Activated T-helper 1 cell treated with anti-CD3 and anti-CD28 coated beads, Interleukin-12 subunit alpha, Interleukin-12 subunit beta, Interleukin-2, Interleukin-4 antibody, amounts not matched to agents 30 ng/mL and 10 ng/mL and 1 ng/mL, durations not matched to agents 14 hours and 24 hours and 36 hours (primary cell): ENCODE results near the gene OCSTAMP. TPM values are rescaled to one million over a fixed set of nuclear protein-coding genes. Genes with fewer than 3 reads are reported as not detected.

Source experiments
- DNase-seq: peaks from one replicate; pipeline ENCODE4 v3.0.0; 2021; ENCODE audit warnings: low spot score
- H3K27ac Mint-ChIP-seq: one replicate; pipeline ENCODE4 v1.8.0; 2021; ENCODE audit warnings: mild to moderate bottlenecking, mixed read lengths
- H3K27me3 Mint-ChIP-seq: one replicate; pipeline ENCODE4 v1.8.0; 2022; ENCODE audit warnings: mild to moderate bottlenecking, moderate library complexity, mixed read lengths; ENCODE audit not compliant: insufficient read depth
- H3K36me3 Mint-ChIP-seq: one replicate; pipeline ENCODE4 v1.8.0; 2021; ENCODE audit warnings: low read depth, mixed read lengths
- H3K4me1 Mint-ChIP-seq: one replicate; pipeline ENCODE4 v1.8.0; 2021; ENCODE audit warnings: low read depth, mixed read lengths
- H3K4me3 Mint-ChIP-seq: one replicate; pipeline ENCODE4 v1.8.0; 2021; ENCODE audit warnings: mild to moderate bottlenecking, moderate library complexity, mixed read lengths
- H3K9me3 Mint-ChIP-seq: one replicate; pipeline ENCODE4 v1.8.0; 2021; ENCODE audit warnings: mixed read lengths
- intact Hi-C: fragments of 100-400 bp; cut with micrococcal nuclease; formaldehyde crosslinking; loops from one replicate; pipeline ENCODE4 v1.15.1; 2024
- total RNA-seq: library from RNA; stranded (reverse); gene quantifications from 2 replicates; pipeline ENCODE4 v1.2.3, GENCODE V29; 2022

The OCSTAMP gene
- total RNA-seq, 1 donor from 2014 or later = 0.26 TPM

DNA sequence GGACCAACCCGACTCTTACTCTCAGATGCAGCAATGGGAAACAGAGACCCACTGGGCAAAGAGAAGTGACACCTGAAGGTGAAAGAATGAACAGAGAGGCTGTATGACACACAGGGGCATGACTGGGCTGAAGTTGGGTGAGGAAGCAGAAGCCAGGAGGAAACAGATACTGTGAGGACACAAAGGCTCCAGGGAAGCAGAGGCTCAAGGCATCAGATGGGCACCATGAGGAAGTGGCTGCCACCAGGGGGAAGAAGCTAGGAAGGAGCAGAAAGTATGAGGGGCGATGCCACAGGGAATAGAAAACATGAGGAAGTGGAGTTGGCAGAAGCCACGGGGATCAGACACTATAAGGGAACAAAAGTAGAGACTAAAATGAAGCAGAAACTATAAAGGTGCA is 30.9 kb upstream of the OCSTAMP start:
- Mint-ChIP-seq H3K27ac (no peak overlapping the region), H3K4me1 (peaks cover under 1% of the 10 kb centered on the region), H3K9me3 (no peaks in the 10 kb centered on the region), H3K27me3 (peaks cover 29% of the 10 kb centered on the region), H3K36me3 (no peaks in the 10 kb centered on the region), H3K4me3 (no peak overlapping the region)
- intact Hi-C loops = no loop called here
- no peak for DNase-seq

GRCh38 chr20:46580613-46581205 is 30.3 kb upstream of the OCSTAMP start:
- Mint-ChIP-seq H3K4me3 (no peak overlapping the region), H3K27me3 (peaks cover 32% of the 10 kb centered on the region), H3K4me1 (peaks cover 8% of the 10 kb centered on the region), H3K9me3 (no peaks in the 10 kb centered on the region), H3K36me3 (no peaks in the 10 kb centered on the region), H3K27ac (no peak overlapping the region)
- DNase-seq = no peak
- intact Hi-C loops = no loop called here

GRCh38 chr20:46578745-46579144 is 28.3 kb upstream of the OCSTAMP start:
- Mint-ChIP-seq H3K4me1 (peaks cover 9% of the 10 kb centered on the region), H3K27ac (no peak overlapping the region), H3K9me3 (no peaks in the 10 kb centered on the region), H3K27me3 (peaks cover 26% of the 10 kb centered on the region), H3K36me3 (no peaks in the 10 kb centered on the region), H3K4me3 (no peak overlapping the region)
- intact Hi-C loops = no loop called here
- no peak for DNase-seq

DNA sequence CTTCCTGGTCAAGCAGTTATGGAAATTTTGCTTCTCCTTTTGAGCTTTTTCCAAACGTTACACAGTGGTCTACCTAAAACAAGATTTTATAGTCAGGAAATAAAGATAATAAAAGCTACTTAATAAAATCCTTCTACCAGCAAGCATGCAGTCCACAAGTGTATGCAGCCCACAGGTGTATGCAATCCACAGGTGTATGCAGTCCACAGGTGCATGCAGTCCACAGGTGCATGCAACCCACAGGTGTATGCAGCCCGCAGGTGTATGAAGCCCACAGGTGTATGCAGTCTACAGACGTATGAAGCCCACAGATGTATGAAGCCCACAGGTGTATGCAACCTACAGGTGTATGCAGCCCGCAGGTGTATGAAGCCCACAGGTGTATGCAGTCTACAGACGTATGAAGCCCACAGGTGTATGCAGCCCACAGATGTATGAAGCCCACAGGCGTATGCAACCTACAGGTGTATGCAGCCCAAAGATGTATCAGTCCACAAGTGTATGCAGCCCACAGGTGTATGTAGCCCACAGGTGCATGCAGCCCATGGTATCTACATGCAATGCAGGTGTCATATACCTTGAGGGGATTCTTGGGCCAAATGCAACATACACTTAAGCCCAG is 26.4 kb upstream of the OCSTAMP start:
- Mint-ChIP-seq H3K27ac (no peak overlapping the region), H3K9me3 (no peaks in the 10 kb centered on the region), H3K27me3 (peaks cover 25% of the 10 kb centered on the region), H3K36me3 (no peaks in the 10 kb centered on the region), H3K4me3 (no peak overlapping the region), H3K4me1 (peaks cover 9% of the 10 kb centered on the region)
- intact Hi-C loops = loop anchor here (1.0 kb wide), 1 partner anchor 24 kb away; no protein-coding TSS in a partner anchor
- no peak for DNase-seq

- DNase-seq = no peak
- no peaks in the 10 kb centered on the region for H3K9me3 Mint-ChIP-seq
- no peak overlapping the region for H3K27ac Mint-ChIP-seq
- intact Hi-C loops = loop anchor here (1.0 kb wide), 1 partner anchor 23 kb away; no protein-coding TSS in a partner anchor
- no peaks in the 10 kb centered on the region for H3K36me3 Mint-ChIP-seq
- H3K4me3 Mint-ChIP-seq = no peak overlapping the region
- peaks cover 30% of the 10 kb centered on the region for H3K27me3 Mint-ChIP-seq
- H3K4me1 Mint-ChIP-seq = peaks cover 9% of the 10 kb centered on the region
These were observed 25.5 kb upstream of the OCSTAMP start for GRCh38 chr20:46575937-46576461.

DNA sequence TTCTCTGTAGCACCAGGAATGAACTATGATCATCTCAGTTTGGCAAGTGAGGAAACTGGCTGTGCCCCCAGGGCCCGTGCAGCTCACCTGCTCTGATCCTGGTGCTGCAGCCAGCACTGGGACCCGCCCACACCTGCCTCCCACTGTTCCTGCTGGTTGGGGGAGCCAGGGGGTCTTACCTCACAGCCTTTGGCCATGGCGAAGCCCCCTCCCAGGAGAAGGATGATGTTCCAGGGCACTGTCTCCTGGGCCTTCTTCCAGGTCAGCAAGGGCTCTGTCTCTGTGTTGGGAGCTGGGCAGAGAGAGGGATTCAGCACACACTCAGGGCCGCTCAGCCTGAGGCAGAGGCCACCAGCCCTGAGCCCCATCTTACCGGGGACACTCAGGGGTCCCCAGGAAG is 24.9 kb upstream of the OCSTAMP start:
- intact Hi-C loops = no loop called here
- no peak overlapping the region for H3K27ac Mint-ChIP-seq
- no peaks in the 10 kb centered on the region for H3K36me3 Mint-ChIP-seq
- peaks cover 30% of the 10 kb centered on the region for H3K27me3 Mint-ChIP-seq
- H3K4me3 Mint-ChIP-seq = no peak overlapping the region
- no peak for DNase-seq
- peaks cover 9% of the 10 kb centered on the region for H3K4me1 Mint-ChIP-seq
- H3K9me3 Mint-ChIP-seq = no peaks in the 10 kb centered on the region

- Mint-ChIP-seq H3K9me3 (no peaks in the 10 kb centered on the region), H3K4me3 (no peak overlapping the region), H3K27ac (no peak overlapping the region), H3K27me3 (peaks cover 28% of the 10 kb centered on the region), H3K4me1 (peaks cover 9% of the 10 kb centered on the region), H3K36me3 (no peaks in the 10 kb centered on the region)
- intact Hi-C loops = no loop called here
- no peak for DNase-seq
These were observed 23.5 kb upstream of the OCSTAMP start for GRCh38 chr20:46573788-46574584.

DNA sequence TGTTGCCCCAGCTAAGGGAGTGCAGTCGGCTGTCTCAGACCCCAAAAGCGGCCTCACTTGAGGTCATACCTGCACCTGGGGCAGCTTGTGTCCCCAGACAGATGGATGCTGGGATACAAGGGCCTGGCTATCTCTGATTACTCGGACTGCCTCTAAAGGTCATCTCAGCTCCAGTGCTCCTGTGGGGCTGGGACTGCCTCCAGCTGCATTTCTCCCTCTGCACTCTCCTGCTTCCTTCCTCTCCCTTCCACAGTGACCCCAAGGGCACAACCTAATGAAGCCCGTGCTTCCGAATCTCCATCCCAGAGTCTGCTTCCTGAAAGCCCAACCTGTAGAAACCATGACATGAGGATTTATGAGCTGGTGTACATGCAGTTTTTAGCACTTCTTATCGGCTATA is 22.8 kb upstream of the OCSTAMP start:
- Mint-ChIP-seq H3K27me3 (peaks cover 27% of the 10 kb centered on the region), H3K4me3 (no peak overlapping the region), H3K27ac (no peak overlapping the region), H3K36me3 (no peaks in the 10 kb centered on the region), H3K9me3 (no peaks in the 10 kb centered on the region), H3K4me1 (peaks cover 9% of the 10 kb centered on the region)
- intact Hi-C loops = no loop called here
- DNase-seq = no peak

- Mint-ChIP-seq H3K4me1 (peaks cover 10% of the 10 kb centered on the region), H3K27me3 (peaks cover 27% of the 10 kb centered on the region), H3K27ac (no peak overlapping the region), H3K4me3 (no peak overlapping the region), H3K36me3 (no peaks in the 10 kb centered on the region), H3K9me3 (no peaks in the 10 kb centered on the region)
- intact Hi-C loops = no loop called here
- DNase-seq = no peak
These were observed 22.3 kb upstream of the OCSTAMP start for GRCh38 chr20:46572790-46573189.

GRCh38 chr20:46572153-46572552 is 21.7 kb upstream of the OCSTAMP start:
- Mint-ChIP-seq H3K4me3 (no peak overlapping the region), H3K27ac (no peak overlapping the region), H3K9me3 (no peaks in the 10 kb centered on the region), H3K4me1 (peaks cover 15% of the 10 kb centered on the region), H3K36me3 (no peaks in the 10 kb centered on the region), H3K27me3 (peaks cover 26% of the 10 kb centered on the region)
- DNase-seq = no peak
- intact Hi-C loops = no loop called here

- Mint-ChIP-seq H3K4me1 (peaks cover 14% of the 10 kb centered on the region), H3K9me3 (no peaks in the 10 kb centered on the region), H3K27ac (no peak overlapping the region), H3K4me3 (no peak overlapping the region), H3K27me3 (peaks cover 26% of the 10 kb centered on the region), H3K36me3 (no peaks in the 10 kb centered on the region)
- intact Hi-C loops = no loop called here
- no peak for DNase-seq
These were observed 21.0 kb upstream of the OCSTAMP start for GRCh38 chr20:46571418-46571817.

DNA sequence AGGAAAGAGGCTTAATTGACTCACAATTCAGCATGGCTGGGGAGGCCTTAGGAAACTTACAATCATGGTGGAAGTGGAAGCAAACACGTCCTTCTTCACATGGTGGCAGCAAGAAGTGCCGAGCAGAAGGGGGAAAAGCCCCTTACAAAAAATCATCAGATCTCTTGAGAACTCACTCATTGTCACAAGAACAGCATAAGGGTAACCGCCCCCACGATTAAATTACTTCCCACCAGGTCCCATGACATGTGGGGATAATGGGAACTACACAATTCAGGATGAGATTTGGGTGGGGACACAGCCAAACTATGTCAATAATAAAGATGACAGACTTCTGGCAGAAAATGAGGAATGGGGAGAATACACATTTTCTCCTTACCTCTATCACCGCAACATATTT is 20.5 kb upstream of the OCSTAMP start:
- peaks cover 28% of the 10 kb centered on the region for H3K27me3 Mint-ChIP-seq
- no peaks in the 10 kb centered on the region for H3K9me3 Mint-ChIP-seq
- no peak for DNase-seq
- intact Hi-C loops = no loop called here
- no peak overlapping the region for H3K27ac Mint-ChIP-seq
- peaks cover 10% of the 10 kb centered on the region for H3K4me1 Mint-ChIP-seq
- H3K4me3 Mint-ChIP-seq = no peak overlapping the region
- no peaks in the 10 kb centered on the region for H3K36me3 Mint-ChIP-seq

DNA sequence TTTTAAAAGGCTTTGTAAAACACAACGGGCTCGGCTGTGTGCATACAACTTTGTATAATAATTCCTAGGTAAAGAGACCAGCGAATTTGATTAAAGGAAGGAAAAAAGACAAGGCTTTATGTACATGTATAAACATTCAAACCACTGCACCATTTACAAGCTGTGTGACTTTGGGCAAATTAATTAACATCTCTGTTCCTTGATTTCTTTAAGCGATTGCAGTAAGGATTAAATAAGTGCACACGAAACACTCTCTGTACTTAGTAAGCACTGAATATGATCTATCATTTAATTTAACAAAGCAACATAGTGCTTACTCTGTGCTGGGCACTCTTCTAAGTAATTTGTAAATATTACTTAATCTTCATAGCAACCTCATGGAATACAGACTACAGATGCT is 19.5 kb upstream of the OCSTAMP start:
- no peak overlapping the region for H3K27ac Mint-ChIP-seq
- H3K9me3 Mint-ChIP-seq = no peaks in the 10 kb centered on the region
- no peak for DNase-seq
- no peak overlapping the region for H3K4me3 Mint-ChIP-seq
- intact Hi-C loops = no loop called here
- no peaks in the 10 kb centered on the region for H3K36me3 Mint-ChIP-seq
- H3K4me1 Mint-ChIP-seq = peaks cover 5% of the 10 kb centered on the region
- H3K27me3 Mint-ChIP-seq = peaks cover 29% of the 10 kb centered on the region
